Transverse colon (tissue), 3 donors: ENCODE results near the gene HTR2C.
"Not testable (repeated sequence)": the region's sequence is repeated elsewhere in the genome, so short reads cannot be mapped to it uniquely, and the experiment has no call there.

Source experiments
- CTCF ChIP-seq, 5 experiments: fragments of 200-600 bp in 3 of 5; fragments of 450-650 bp in 2 of 5; sonication (generic) in 3 of 5; IDR thresholded peaks; 1 replicate in 2 of 5; 2 replicates in 3 of 5; pipeline ENCODE4 v1.5.1; 2016 to 2017; ENCODE audit warnings: antibody characterized with exemption in 5 of 5, inconsistent platforms in 3 of 5, mild to moderate bottlenecking in 2 of 5, moderate library complexity in 1 of 5
- EP300 ChIP-seq: sonication (generic); formaldehyde crosslinking; IDR thresholded peaks from one replicate; pipeline ENCODE4 v1.6.1; 2017; ENCODE audit warnings: antibody characterized with exemption, low read depth
- POLR2A ChIP-seq: fragments of 450-650 bp; IDR thresholded peaks from one replicate; pipeline ENCODE4 v1.6.1; 2016; ENCODE audit warnings: antibody characterized with exemption, mild to moderate bottlenecking, moderate library complexity

DNA sequence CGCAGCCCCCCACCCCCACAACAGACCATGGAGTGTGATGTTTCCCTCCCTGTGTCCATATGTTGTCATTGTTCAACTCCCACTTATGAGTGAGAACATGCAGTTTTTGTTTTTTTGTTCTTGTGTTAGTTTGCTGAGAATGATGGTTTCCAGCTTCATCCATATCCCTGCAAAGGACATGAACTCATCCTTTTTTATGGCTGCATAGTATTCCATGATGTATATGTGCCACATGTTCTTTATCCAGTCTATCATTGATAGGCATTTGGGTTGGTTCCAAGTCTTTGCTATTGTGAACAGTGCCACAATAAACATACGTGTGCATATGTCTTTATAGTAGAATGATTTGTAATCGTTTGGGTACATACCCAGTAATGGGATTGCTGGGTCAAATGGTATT is 353.2 kb downstream of the HTR2C start:
- TF ChIP-seq EP300; CTCF (IDR thresholded peaks at IDR 0.05); POLR2A: not testable (repeated sequence)
